Stimulated activated CD8-positive, alpha-beta memory T cell treated with anti-CD3 and anti-CD28 coated beads, Interleukin-12 subunit alpha, Interleukin-12 subunit beta, amount 100 ng/mL, for 1 hour (primary cell): ENCODE measurements around the gene GLB1L2.

Experiments
- DNase-seq: peaks from one replicate; pipeline ENCODE4 v3.0.0-alpha.2; 2020; ENCODE audit warnings: low read depth

Gene GLB1L2

DNA sequence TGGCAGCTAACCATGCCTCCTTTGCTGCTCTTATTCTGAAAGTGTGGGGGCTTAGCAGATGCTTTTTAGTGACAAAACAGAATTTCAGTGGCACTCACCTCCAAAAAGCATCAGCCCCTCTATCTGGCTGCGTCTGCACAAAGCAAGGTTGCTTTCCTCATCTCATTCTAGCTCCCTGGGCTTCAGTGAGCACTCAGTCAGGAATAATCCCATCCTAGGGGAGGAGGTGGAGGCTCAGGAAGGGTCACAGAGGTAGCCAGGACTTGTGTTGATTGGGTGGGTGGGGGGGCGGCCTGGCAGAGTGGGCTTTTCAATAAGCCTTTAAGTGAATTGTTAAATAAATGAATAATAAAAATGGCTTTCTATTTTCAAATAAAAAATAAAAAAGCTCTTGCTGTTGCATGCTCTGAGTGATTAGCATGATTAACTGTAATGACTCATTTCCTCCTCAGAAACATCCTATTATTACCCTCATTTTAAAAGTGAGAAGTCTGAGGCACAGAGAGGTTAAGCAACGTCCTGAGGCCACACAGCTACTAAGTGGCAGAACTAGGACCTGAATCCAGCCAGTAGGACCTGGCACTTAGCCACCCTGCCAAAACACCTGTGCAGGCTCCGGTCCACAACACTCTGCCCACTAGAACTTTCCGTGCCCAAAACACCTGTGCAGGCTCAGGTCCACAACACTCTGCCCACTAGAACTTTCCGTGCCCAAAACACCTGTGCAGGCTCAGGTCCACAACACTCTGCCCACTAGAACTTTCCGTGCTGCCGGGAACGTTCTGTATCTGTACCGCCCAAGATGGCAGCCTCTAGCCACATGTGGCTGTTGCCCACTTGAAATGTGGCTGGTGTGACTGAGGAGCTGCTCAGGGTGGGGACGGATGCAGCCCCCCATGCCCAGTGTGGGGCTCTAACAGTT is 74.7 kb downstream of the GLB1L2 start:
- no peak for DNase-seq

DNA sequence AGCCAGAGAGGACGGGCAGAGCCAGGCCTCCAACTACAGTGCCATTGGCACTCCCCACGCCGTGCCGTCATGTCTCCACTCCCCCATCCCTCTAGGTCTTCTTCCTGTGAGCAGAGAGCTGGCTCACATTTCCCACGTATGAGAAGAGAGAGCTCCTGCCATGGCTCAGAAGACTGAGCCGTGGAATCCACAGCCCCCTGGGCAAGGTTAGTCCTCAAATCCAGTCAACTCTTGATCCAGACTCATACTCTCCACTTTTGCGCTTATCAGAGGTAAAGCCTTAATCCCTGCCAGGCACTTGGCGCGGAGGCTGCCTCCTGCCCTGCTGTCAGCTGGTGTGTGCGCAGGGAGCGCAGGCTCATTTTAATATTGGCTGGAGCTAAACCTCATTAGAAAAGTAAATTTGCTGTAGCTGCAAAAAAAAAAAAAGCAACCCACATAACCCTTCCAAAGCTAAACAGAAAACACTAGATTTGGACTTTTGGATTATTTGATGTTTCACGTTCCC is 75.6 kb downstream of the GLB1L2 start:
- DNase-seq: no peak

DNA sequence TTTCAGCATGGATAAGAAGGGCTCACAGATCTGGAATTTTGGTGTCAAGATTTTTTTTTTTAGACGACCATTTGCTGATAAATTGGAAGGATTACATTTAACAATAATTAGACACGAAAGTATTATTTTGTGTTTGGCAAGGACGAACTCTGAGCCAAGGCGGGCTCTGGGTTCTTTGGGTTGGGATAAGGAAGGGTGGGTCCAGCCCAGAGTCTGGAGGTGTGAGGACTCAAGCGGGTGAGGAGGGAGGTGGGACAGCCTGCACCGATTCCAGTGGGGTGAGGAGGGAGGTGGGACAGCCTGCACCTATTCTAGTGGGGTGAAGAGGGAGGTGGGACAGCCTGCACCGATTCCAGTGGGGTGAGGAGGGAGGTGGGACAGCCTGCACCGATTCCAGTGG is 76.1 kb downstream of the GLB1L2 start:
- DNase-seq: no peak

DNA sequence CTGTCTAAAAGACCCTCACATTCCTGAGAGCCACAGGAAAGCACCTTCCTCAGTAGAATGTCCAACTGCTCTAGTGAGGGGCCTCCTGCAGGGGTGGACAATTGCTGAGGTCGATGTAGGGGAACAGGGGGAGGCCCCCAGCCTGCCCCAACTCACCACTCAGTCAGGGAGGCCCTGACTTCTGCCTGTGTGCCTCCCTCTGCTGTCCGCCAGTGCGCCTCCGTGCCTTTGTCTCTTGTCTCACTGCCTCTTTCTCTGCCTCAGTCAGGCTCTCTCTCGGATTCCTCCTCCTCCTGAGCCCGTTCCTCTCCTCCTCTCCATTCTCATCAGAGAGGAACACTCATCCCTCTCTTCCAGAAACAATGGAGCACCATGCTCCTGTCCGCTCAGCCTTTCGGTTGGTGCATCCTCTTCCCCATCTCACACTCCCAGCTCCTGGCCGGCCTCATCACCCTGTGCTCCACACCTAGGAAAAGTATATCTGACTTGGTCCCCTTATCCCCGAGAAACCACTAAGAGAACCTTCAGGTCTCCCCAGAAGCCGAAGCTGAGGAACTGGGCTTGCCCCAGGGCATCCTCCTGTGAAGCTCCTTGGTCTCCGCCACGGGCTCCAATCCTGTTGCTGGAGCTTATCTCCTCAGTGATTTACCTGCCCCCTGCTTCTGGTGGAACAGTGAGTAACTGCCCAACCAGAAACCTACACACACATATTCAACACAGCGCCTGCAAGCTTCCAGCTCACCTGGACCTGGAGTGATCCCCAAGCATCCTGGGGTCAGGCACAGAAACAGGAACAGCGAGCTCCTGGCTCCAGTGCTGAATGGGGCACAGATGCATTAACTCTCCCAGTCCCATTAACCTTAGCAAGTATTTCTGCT is 78.0 kb downstream of the GLB1L2 start:
- no peak for DNase-seq

DNA sequence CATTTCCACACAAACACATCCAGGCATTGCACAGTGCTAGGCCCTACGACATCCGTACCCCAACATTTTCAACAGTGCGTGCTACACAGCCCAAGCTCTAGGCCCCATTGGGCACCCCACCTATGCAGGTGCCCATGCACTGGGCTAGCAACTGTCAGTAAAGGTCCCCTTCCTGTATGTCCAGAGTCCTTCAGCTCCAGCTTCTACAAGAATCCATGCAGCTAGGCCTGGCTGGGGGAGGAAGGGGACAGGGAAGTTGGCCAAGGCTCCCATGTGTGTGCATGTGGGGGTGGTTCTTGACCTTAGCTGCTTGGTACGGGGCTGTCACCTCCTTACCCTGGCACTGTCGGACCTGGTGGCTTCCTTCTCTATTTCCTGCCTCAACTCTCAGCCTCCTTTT is 79.0 kb downstream of the GLB1L2 start:
- no peak for DNase-seq

DNA sequence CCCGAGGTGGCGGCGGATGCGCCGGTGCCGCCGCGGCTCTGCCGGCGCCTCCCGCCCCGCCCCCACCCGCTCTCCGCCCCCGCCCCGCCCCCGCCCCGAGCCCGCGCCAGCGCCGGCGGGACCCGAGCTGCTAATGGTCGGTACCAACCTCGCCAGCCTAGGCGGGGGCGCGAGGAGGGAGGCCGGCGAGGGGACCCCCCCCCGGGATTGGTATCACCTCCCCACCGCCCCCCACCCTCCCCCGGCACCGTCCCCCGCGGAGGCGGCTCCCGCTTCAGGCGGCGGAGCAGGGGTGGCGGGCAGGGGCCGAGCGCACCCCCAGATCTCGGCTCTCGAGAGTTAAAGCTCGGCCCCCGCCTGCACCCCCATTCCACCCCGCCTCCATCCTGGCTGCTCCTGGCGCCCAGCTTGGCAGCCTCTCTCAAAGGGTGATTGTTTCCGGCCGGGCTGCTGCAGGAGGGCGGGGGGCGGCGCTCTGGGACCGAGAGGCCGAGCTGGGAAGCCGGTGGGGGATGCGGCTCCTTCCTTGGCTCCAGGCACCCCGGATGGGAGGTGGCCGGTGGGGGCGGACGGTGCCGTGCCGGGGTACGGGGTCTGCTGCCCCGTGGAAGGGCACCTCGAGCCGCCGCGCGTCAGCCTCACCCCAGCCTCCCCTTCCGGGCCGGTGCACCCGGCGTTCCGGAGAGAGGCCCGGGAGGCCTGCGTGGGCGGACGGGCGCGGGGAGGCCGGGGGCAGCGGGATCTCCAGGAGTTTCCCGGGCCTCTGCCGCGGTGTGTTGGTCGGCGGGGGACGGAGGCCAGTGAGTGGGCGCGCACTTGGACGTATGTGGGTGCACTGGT is 80.6 kb downstream of the GLB1L2 start, which contains the start of gene B3GAT1:
Gene B3GAT1 (minus strand): TSS at position 40 of the 840 bp plus-strand sequence. CDS start 24,583 bp downstream, outside the sequence.
- no peak for DNase-seq

DNA sequence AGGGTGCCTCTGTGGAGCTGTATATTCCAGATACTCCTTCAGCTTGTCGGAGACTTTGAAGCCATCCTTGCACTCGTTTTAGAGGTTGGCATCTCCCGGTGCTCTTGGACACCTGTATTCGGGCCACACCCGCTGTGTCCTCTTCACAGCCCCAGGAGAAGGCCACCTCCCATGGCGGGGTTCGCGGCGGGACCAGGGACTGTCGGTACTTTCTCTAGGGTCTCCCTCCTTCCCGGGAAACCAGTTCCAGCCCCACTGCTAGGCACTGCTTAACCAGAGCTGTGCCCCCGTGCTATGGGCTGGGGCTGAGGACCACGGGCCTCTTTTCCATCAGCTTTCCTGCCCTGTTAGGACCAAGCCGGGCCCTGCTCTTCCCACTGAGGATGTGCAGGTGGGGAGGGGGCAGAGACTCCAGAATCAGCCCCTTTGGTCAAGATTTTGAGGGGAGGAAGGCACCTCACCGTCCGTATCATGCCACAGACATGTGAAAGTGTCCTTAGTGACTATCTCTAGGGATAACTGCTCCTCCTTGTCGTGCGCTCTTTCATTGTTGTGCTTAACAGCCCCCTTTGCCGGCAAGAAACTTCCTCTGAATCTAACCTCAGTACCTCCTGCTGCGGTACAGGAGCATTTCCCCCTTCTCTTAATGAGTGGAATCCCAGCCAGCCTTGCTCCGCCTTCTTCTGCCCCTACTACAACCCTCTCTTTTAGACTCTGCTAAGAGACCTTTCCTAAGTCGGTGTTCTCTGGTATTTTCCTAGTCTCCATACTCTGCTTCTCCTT is 81.4 kb downstream of the GLB1L2 start:
- DNase-seq: no peak

DNA sequence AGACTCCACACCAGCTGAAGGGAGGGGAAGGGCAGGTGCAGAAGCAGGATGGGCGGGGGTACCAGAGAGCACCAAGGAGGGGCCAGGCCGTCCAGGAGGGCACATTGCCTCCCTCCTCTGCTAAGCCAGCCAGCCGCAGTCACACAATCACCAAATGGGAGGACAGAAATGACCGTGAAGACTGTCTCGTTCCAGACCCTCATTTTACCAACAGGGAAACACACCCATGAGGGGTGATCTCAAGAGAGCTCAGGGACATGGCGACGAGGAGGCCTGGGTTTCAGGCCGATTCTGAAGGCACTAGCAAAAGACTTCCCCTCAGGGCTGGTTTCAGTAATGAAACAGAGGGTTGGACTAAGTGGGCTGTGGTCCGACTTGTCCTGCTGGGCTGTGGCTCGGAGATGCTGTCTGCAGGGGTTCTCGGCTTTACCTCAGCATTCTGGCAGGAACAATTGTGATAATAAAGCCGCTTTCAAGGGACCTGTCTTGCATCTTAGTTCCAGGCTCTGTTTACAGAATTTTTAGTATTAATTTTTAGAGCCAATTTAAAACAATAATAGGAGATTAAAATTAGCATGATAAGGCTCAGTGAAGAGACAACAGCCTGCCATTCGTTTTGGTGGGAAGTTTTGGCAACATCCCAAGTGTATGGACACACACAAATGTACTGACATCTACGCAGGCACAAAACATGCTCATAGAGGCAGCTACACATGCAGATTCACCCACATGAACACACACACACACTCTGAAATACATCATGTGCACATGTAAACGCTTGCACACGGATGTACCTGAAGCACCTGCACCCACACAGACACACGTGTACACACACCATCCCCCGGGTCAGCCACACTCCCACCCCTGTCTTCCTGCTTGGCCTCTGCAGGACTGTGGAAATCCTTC is 82.3 kb downstream of the GLB1L2 start:
- no peak for DNase-seq

DNA sequence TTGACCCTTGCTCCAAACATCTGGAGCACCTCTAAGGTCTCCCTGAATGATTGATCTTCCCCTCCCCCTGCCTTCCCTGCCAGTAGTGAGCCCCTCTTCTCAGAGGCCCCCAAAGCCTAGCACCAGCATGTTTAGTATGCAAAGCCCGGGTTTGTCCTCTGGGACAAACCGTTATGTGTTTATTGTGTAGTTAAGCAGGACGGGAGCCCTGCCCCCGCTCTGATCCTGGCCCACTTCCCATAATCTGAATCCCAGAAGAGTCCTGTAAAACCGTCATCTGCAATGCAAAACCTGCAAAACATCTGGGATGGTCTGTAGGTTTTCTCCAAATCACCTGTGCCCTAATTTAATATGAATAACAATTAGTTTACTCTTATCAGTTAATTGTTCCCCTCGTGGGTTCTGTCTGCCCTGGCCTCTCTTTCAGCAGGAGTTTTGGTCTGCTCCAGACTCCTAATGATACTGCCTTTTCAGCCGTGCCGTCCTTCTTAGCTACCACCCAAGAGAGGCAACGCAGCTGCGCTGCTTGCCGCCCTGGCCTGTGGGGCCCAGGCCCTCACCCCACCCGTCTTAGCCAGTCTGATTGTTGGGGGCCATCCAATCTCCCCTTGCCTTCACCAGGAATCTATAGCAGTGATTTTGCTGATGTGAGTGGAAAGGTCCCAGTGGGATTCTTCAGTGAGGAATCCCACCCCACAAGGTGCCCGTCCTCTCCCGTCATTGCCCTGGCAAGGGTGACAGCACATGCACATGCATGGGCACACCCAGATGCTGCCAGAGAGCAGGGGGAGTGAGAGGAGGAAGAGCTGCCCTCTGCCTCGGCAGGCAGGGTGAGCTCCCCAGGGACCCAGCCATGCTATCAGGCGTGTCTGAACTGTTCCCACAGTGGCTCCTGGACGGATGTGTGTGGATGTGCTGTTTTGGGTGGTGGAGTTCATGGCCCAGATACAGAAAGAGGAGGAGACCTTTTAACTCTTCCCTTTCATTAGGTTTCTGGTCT is 83.3 kb downstream of the GLB1L2 start:
- no peak for DNase-seq

DNA sequence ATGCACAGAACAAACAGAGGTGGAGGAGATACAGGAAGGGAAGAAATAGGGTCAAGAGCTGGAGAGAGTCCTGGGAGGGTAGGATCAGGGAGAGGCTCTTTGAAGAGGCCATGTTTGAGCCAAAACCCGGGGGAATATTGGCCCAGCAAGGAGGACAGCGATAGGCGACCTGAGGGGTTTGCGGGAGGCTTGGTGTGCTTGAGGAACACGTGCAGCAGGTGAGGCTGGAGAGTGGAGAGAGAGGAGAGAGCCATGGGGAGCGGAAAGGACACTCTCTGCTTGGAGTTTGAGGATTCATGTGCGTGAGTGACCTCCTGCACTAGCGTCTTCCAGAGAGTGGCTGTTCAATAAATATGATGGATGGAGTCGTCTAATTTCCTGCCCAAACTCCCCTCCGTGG is 84.9 kb downstream of the GLB1L2 start:
- no peak for DNase-seq

DNA sequence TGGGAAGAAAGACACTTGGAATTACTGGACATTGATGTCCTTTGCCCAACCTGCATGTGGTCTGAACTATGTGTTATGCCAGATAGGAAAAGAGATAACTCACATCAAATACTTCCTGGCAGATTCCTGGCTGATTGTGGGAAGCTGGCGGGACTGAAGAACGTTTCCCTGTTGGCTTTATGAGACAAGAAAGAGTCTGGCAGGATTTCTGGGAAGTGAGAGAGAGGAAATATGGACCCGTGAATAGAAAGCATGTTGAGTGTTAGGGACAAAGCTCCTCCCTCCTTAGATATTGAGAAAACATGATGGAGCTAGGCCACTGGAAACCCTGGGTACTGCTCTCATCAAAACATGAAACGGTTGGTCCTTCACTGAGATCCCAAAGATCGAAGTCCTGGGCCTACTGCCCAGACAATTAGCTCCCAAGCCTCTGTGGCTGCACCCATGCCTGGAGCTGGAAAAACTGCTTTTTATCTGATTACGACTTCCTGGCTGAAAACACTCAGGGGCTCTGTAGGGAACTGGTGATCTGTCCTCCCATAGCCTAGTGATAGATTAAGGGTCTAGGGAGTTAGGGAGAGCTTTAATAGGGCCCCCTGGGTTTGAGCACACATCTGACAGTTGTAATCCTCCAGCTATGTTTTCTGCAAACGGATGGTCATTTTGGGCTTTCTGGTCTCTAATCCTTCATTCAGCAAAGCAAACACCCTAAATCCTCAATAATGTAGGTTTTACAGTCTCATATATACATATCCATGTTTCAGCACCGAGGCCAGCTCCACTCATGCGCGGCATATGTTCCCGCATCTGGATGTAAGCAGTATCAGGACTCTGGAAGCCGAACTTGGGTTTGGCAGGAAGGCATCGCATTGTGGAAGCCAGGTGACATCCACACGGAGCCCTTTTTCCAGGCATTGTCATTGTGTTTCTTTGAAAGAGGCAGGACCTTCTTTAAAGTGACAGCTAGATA is 86.4 kb downstream of the GLB1L2 start:
- no peak for DNase-seq

DNA sequence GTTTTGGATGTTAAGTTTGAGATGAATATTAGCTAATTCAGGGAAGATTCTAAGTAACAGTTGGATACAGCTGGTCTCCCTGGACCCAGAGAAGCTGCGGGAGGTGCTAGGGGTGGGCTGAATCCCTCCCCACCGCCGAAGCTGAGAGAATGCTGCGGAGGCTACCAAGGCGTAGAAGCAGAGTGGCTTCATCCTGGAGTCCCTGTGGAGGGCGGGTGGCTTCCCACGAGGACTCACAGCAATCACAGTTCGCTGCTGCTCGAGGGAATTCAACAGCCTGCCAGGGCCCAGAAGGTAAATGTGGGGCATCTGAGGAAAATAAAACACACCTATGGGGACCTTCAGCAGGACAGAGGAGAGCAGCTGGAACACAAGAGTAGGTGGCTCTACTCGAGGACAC is 91.3 kb downstream of the GLB1L2 start:
- DNase-seq: no peak

DNA sequence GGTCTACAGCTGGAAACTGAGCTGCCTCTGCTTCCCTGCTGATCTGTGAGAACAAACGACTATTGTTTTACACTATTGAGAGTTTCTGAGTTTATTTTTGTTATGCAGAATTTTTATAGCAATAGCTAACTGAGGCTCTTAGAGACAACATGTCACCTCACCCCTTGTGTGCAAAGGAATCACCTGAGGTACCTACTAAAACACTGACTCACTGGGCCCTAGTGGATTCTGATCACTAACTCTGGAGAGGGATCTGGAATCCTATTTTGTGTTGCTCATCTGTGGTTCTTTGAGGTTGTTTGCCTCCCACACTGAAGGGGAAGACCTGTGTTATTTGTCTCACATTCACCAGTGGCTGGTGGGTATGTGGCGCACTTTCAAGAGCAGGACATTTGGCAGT is 93.6 kb downstream of the GLB1L2 start:
- DNase-seq: no peak
